AG09319 (cell line): ENCODE measurements around the gene PAK3.
A peak's percentile ranks its signal among the peaks of the same experiment; 100 is the strongest.

Experiments used
- DNase-seq: peaks from one replicate; pipeline ENCODE4 v3.0.0-alpha.2; 2010; ENCODE audit warnings: low read depth; ENCODE audit errors: extremely low read depth
- CTCF ChIP-seq: IDR thresholded peaks from 2 replicates; pipeline ENCODE4 v1.5.1; 2011; ENCODE audit warnings: low read depth, mild to moderate bottlenecking, inconsistent platforms, low read length, moderate library complexity

PAK3 gene

DNA sequence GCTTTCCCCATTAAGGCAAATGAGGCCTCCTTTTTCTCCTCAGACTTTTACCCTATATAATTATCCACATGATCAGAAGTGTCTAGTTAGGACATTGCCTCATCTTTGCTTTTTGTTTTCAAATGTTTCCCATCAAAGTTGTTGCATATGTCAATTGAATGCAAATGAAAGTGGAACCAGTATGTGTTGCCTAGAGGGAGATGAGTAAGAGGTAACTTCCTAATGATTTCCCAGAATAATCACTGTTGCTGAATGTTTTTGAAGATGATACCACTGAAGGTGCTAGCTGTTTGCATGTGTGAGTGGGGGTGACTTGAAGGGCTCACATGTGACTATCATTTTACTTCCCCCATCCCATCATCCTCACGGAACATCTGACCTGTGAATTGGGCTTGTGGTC lies 33.9 kb downstream of the PAK3 start:
- no peak for DNase-seq
- TF ChIP-seq CTCF: no peak

DNA sequence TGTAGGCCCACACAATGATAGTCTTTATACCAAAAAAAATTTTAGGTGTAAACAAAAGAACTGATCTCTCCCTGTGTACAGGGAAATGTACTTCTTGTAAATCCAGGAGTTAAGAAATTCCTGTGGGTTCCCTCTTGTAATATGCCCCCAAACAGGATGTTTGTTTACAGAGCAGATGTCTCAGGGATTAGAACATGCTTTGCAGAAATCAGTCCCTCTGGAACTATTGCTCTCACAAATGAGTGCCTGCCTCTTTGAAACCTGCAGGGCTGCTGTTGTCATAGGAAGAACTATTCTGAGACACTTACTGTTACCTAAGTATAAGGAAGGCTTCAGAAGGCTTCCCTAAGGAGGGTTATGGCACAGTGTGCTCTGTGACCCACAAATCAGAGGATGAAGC lies 35.6 kb downstream of the PAK3 start:
- no peak for TF ChIP-seq CTCF
- no peak for DNase-seq

GRCh38 chrX:111133389-111133788 lies 37.4 kb downstream of the PAK3 start:
- no peak for DNase-seq
- no peak for TF ChIP-seq CTCF

- TF ChIP-seq CTCF: no peak
- DNase-seq: no peak
These were observed 49.9 kb downstream of the PAK3 start for GRCh38 chrX:111145878-111146277.

GRCh38 chrX:111151764-111152163 lies 55.8 kb downstream of the PAK3 start:
- DNase-seq: no peak
- TF ChIP-seq CTCF: no peak

DNA sequence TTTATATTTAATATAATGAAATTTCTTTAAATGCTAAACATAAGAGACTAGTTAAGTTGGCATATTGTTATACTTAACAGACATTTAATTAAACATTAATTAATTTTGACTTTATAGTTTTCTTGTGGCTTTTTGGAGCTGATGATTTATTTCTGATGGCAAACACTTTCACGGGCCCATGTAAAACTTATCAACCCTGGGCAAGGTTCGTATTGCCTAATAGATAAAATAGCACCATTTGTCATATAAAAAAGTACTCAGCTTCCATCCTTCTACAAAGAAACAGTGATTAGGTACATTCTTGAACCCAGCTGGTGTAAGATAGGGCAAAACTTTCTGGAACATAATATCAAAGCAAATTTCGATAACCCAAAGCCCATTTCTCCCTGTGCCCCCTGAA lies 63.2 kb downstream of the PAK3 start:
- DNase-seq: no peak
- no peak for TF ChIP-seq CTCF

DNA sequence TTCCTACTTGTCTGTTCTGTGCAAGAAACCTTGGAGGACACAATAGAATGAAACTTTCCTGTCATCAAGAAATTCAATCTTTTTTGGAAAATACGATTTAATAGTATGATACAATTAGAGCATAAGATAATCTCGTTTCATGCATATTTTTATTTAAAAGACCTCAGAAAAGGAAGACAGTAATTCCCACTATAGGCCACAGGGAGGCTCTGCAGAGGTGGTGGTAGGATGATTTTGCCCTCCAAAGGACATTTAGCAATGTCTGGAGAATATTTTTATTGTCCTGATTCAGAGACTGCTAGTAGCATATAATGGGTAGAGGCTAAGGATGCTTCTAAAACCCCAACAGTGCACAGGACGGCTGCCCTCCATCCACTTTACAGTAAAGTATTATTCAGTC lies 68.7 kb downstream of the PAK3 start:
- no peak for DNase-seq
- peak; percentile 31 for TF ChIP-seq CTCF
